ENCODE results near the gene PLCH1.

Gene PLCH1

DNA sequence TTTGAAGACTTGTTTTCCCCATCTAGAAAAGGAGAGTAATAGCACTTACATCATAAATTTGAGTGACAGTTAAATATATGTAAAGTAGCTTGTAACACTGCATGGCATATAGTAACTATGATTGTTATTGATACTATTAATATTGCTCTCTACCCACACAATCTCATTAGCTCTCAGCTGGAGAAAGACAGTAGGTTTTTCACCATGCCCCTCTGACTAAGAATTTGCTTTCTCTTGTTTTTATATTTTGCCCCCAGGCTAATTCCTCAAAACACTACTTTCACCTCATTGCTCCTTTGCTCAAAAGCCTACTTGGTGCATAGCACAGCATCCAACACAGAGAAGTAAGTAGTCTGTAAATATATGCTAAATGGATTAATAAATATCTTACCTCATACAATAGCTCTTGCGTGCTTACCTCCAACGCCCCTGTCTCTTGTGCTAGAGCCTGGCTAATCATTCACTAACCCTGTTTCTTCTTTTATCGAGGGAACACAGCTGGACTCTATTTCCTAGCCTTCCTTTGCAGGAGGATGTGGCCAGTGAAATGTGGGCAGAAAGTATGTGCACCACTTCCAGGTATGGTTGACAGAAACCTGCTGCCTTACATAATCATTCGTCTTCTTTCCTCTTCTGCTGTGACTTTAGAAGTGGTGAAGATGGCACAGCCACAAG lies 190.0 kb downstream of the PLCH1 start:
- peak overlapping the region; percentile 63; the same call in 1 of the 2 replicates for H2AFZ ChIP-seq (ENCODE audit: low read depth, low read length)
- H3K27me3 ChIP-seq (ENCODE audit: insufficient read depth, low read length, poor library complexity), result no peaks in the 10 kb centered on the region
- peak overlapping the region; percentile 98 for H3K27ac ChIP-seq (ENCODE audit: low read length)
- H4K20me1 ChIP-seq (ENCODE audit: insufficient read depth, low read length), result no peaks in the 10 kb centered on the region
- H3K4me2 ChIP-seq (ENCODE audit: insufficient read depth, low read length), result peak overlapping the region; percentile 63
- H3K4me1 ChIP-seq (ENCODE audit: insufficient read depth, low read length), result peaks cover 85% of the 10 kb centered on the region
- H3K36me3 ChIP-seq (ENCODE audit: insufficient read depth, low read length), result peaks cover 34% of the 10 kb centered on the region
- H3K9ac ChIP-seq (ENCODE audit: low read depth, low read length), result peak overlapping the region; percentile 67
- H3K4me3 ChIP-seq (ENCODE audit: low read depth in 1 of 2, low read length in 2 of 2), result peak overlapping the region; percentile 19 to 50
- no peaks in the 10 kb centered on the region for H3K9me3 ChIP-seq (ENCODE audit: insufficient read depth, low read length, severe bottlenecking)
- peak; percentile 87 for DNase-seq
- TF ChIP-seq EZH2 (IDR thresholded peaks at IDR 0.05; ENCODE audit: borderline replicate concordance, low read depth, low read length, severe bottlenecking), result no peak
- TF ChIP-seq, protein P1, sequence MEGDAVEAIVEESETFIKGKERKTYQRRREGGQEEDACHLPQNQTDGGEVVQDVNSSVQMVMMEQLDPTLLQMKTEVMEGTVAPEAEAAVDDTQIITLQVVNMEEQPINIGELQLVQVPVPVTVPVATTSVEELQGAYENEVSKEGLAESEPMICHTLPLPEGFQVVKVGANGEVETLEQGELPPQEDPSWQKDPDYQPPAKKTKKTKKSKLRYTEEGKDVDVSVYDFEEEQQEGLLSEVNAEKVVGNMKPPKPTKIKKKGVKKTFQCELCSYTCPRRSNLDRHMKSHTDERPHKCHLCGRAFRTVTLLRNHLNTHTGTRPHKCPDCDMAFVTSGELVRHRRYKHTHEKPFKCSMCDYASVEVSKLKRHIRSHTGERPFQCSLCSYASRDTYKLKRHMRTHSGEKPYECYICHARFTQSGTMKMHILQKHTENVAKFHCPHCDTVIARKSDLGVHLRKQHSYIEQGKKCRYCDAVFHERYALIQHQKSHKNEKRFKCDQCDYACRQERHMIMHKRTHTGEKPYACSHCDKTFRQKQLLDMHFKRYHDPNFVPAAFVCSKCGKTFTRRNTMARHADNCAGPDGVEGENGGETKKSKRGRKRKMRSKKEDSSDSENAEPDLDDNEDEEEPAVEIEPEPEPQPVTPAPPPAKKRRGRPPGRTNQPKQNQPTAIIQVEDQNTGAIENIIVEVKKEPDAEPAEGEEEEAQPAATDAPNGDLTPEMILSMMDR (IDR thresholded peaks at IDR 0.05; ENCODE audit: borderline replicate concordance, extremely low read depth, low read length, poor library complexity, severe bottlenecking), result peak; percentile 4
- H3K79me2 ChIP-seq (ENCODE audit: insufficient read depth, low read length), result peaks cover 47% of the 10 kb centered on the region
- peak; percentile 77 for ATAC-seq (ENCODE audit: insufficient read depth, low read depth)

DNA sequence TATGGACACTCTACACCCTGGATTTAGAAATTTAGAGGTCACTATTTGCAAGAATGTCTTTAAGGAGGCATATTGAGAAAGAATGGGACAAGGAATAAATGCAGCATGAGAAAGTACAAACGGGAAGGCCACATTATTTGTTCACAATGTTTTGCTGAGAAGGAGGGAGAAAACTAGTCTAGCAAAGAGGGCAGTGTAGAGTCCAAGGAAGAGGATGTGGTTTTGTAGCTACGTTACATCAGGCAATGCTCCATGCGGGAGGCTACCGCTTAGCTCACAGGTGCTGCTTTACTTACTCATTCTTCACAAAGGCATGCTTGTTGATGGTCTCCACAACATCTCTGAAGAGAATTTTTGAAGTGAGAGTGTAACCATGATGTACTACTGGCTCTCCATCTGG lies 191.1 kb downstream of the PLCH1 start:
- Histone ChIP-seq H2AFZ (ENCODE audit: low read depth, low read length) (peak overlapping the region; percentile 56), H3K4me2 (ENCODE audit: insufficient read depth, low read length) (peak overlapping the region; percentile 63), H3K4me1 (ENCODE audit: insufficient read depth, low read length) (peaks cover 93% of the 10 kb centered on the region), H3K9me3 (ENCODE audit: insufficient read depth, low read length, severe bottlenecking) (no peaks in the 10 kb centered on the region), H4K20me1 (ENCODE audit: insufficient read depth, low read length) (no peaks in the 10 kb centered on the region), H3K79me2 (ENCODE audit: insufficient read depth, low read length) (peaks cover 58% of the 10 kb centered on the region), H3K27me3 (ENCODE audit: insufficient read depth, low read length, poor library complexity) (no peaks in the 10 kb centered on the region), H3K9ac (ENCODE audit: low read depth, low read length) (peak overlapping the region; percentile 67), H3K27ac (ENCODE audit: low read length) (peak overlapping the region; percentile 98), H3K4me3 (ENCODE audit: low read depth in 1 of 2, low read length in 2 of 2) (peak overlapping the region; percentile 19 to 50; a peak in 3 of 4 replicates), H3K36me3 (ENCODE audit: insufficient read depth, low read length) (peaks cover 46% of the 10 kb centered on the region)
- ATAC-seq (ENCODE audit: insufficient read depth, low read depth), result peak; percentile 83
- DNase-seq, result peak; percentile 88
- TF ChIP-seq, protein P1 (IDR thresholded peaks at IDR 0.05; ENCODE audit: borderline replicate concordance, extremely low read depth, low read length, poor library complexity, severe bottlenecking), result peak; percentile 54
- no peak for TF ChIP-seq EZH2 (IDR thresholded peaks at IDR 0.05; ENCODE audit: borderline replicate concordance, low read depth, low read length, severe bottlenecking)

DNA sequence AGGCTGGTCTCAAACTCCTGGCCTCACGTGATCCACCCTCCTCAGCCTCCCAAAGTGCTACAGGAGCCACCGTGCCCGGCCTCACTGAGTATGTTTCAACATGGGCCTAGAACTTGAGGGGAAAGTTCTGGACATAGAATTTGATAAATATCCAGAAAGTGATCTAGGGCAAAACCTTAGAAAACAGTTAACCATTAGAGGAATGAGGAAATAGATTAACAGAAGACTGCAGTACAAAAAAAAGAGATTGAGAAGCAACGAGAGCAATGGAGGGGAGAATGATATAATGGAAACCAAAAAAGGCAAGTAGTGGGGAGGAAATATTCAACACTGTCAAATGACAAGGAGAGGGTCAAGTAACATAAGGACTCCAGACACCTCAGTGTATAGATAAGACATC lies 191.5 kb downstream of the PLCH1 start:
- Histone ChIP-seq H3K27me3 (ENCODE audit: insufficient read depth, low read length, poor library complexity) (no peaks in the 10 kb centered on the region), H3K36me3 (ENCODE audit: insufficient read depth, low read length) (peaks cover 50% of the 10 kb centered on the region), H3K79me2 (ENCODE audit: insufficient read depth, low read length) (peaks cover 63% of the 10 kb centered on the region), H3K4me3 (ENCODE audit: low read depth in 1 of 2, low read length in 2 of 2) (peak overlapping the region; percentile 3 to 50; a peak in 3 of 4 replicates), H3K9ac (ENCODE audit: low read depth, low read length) (peak overlapping the region; percentile 67), H3K4me1 (ENCODE audit: insufficient read depth, low read length) (peaks cover 91% of the 10 kb centered on the region), H3K4me2 (ENCODE audit: insufficient read depth, low read length) (peak overlapping the region; percentile 63), H4K20me1 (ENCODE audit: insufficient read depth, low read length) (no peaks in the 10 kb centered on the region), H3K27ac (ENCODE audit: low read length) (peak overlapping the region; percentile 98), H3K9me3 (ENCODE audit: insufficient read depth, low read length, severe bottlenecking) (peaks cover 1% of the 10 kb centered on the region), H2AFZ (ENCODE audit: low read depth, low read length) (peak overlapping the region; percentile 56)
- ATAC-seq (ENCODE audit: insufficient read depth, low read depth) (no peak; the same call in 1 of the 3 replicates), DNase-seq (no peak)
- no peak for TF ChIP-seq EZH2 (IDR thresholded peaks at IDR 0.05; ENCODE audit: borderline replicate concordance, low read depth, low read length, severe bottlenecking)
- TF ChIP-seq, protein P1 (IDR thresholded peaks at IDR 0.05; ENCODE audit: borderline replicate concordance, extremely low read depth, low read length, poor library complexity, severe bottlenecking), result no peak

All from DND-41 (cell line).